HG03469 (cell line): ENCODE data around the gene ZNF730.
"Not testable (repeated sequence)": the region's sequence is repeated elsewhere in the genome, so short reads cannot be mapped to it uniquely, and the experiment has no call there.

ENCODE experiments used
- ATAC-seq: cut with Tn5 transposase; IDR thresholded peaks from one replicate; pipeline ENCODE4 v1.9.1; 2021; ENCODE audit warnings: mild to moderate bottlenecking, moderate library complexity, moderate number of reproducible peaks; ENCODE audit not compliant: unreplicated experiment

The ZNF730 gene

GRCh38 chr19:23116802-23117571, at the start of gene ZNF730:
Gene ZNF730 (plus strand): TSS chr19:23117025. CDS start chr19:23117174, 149 bp downstream.
- no peak for ATAC-seq

- ATAC-seq = no peak
Measured at GRCh38 chr19:23070353-23071146, 46.3 kb upstream of the ZNF730 start.

- no peak for ATAC-seq
Measured at GRCh38 chr19:23071147-23071511, 45.7 kb upstream of the ZNF730 start.

- ATAC-seq = no peak
Measured at GRCh38 chr19:23075031-23075733, 41.6 kb upstream of the ZNF730 start.

- not testable (repeated sequence) for ATAC-seq
Measured at GRCh38 chr19:23077776-23078175, 39.0 kb upstream of the ZNF730 start.

GRCh38 chr19:23093832-23094231, 23.0 kb upstream of the ZNF730 start:
- no peak for ATAC-seq

GRCh38 chr19:23095418-23095817, 21.4 kb upstream of the ZNF730 start:
- ATAC-seq = no peak

GRCh38 chr19:23098286-23098685, 18.5 kb upstream of the ZNF730 start:
- no peak for ATAC-seq

- no peak for ATAC-seq
Measured at GRCh38 chr19:23098988-23099387, 17.8 kb upstream of the ZNF730 start.

GRCh38 chr19:23099966-23100365, 16.9 kb upstream of the ZNF730 start:
- ATAC-seq = no peak

GRCh38 chr19:23101241-23101640, 15.6 kb upstream of the ZNF730 start:
- no peak for ATAC-seq

- ATAC-seq = no peak
Measured at GRCh38 chr19:23118400-23118799, 1.6 kb downstream of the ZNF730 start.

- not testable (repeated sequence) for ATAC-seq
Measured at GRCh38 chr19:23134211-23134610, 17.4 kb downstream of the ZNF730 start.

- no peak for ATAC-seq
Measured at GRCh38 chr19:23145617-23146415, 29.0 kb downstream of the ZNF730 start.

GRCh38 chr19:23160766-23161165, 43.9 kb downstream of the ZNF730 start:
- ATAC-seq = no peak

GRCh38 chr19:23168286-23168685, 51.5 kb downstream of the ZNF730 start:
- ATAC-seq = not testable (repeated sequence)

GRCh38 chr19:23183251-23183650, 66.4 kb downstream of the ZNF730 start:
- no peak for ATAC-seq

GRCh38 chr19:23190341-23190740, 73.5 kb downstream of the ZNF730 start:
- ATAC-seq = no peak
